Measurements from ENCODE around the gene ZNF554.

Gene ZNF554

DNA sequence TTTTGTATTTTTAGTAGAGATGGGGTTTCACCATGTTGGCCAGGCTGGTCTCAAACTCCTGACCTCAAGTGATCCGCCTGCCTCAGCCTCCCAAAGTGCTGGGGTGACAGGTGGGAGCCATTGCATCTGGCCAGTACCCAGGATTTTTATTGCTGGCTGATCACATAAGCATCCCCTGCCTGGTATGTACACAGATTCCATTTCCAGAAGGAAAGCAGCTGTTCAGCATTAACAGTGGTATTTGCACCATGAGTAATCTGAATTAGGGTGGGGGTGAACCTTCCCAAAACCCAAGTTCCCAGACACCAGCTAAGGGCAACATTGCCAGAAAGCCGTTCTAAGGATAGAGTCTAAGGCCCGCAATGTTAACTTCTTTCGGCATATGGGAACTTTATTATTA, 28.9 kb downstream of the ZNF554 start:
- Histone ChIP-seq H3K27me3 (ENCODE audit: control insufficient read depth in 1 of 2, insufficient read depth in 2 of 2, low read length in 2 of 2) (no peaks in the 10 kb centered on the region), H3K9ac (ENCODE audit: low read length) (no peak overlapping the region), H3K27ac (ENCODE audit: low read depth, low read length) (no peak overlapping the region), H3K4me3 (ENCODE audit: low read depth in 1 of 2, low read length in 2 of 2) (no peak overlapping the region), H3K4me1 (ENCODE audit: insufficient read depth, low read length) (no peaks in the 10 kb centered on the region), H3K36me3 (ENCODE audit: insufficient read depth, low read length) (peaks cover 33% of the 10 kb centered on the region), H3K9me3 (ENCODE audit: low read length) (peaks cover 45% of the 10 kb centered on the region)

- Histone ChIP-seq H3K36me3 (ENCODE audit: insufficient read depth, low read length) (peaks cover 41% of the 10 kb centered on the region), H3K27me3 (ENCODE audit: control insufficient read depth in 1 of 2, insufficient read depth in 2 of 2, low read length in 2 of 2) (no peaks in the 10 kb centered on the region), H3K9ac (ENCODE audit: low read length) (no peak overlapping the region), H3K27ac (ENCODE audit: low read depth, low read length) (no peak overlapping the region), H3K4me3 (ENCODE audit: low read depth in 1 of 2, low read length in 2 of 2) (peak overlapping the region in 1 of 2 donors; percentile 19), H3K4me1 (ENCODE audit: insufficient read depth, low read length) (no peaks in the 10 kb centered on the region), H3K9me3 (ENCODE audit: low read length) (peaks cover 60% of the 10 kb centered on the region)
These were observed 30.7 kb downstream of the ZNF554 start for GRCh38 chr19:2850256-2850925.

GRCh38 chr19:2852598-2852997, 32.9 kb downstream of the ZNF554 start:
- peak overlapping the region in 1 of 2 donors; percentile 30 for H3K4me3 ChIP-seq (ENCODE audit: low read depth in 1 of 2, low read length in 2 of 2)
- peaks cover 65% of the 10 kb centered on the region for H3K9me3 ChIP-seq (ENCODE audit: low read length)

GRCh38 chr19:2853015-2853606, 33.4 kb downstream of the ZNF554 start:
- Histone ChIP-seq H3K9me3 (ENCODE audit: low read length) (peaks cover 67% of the 10 kb centered on the region), H3K36me3 (ENCODE audit: insufficient read depth, low read length) (peaks cover 41% of the 10 kb centered on the region), H3K27me3 (ENCODE audit: control insufficient read depth in 1 of 2, insufficient read depth in 2 of 2, low read length in 2 of 2) (no peaks in the 10 kb centered on the region), H3K27ac (ENCODE audit: low read depth, low read length) (no peak overlapping the region), H3K4me1 (ENCODE audit: insufficient read depth, low read length) (no peaks in the 10 kb centered on the region), H3K4me3 (ENCODE audit: low read depth in 1 of 2, low read length in 2 of 2) (peak overlapping the region in 1 of 2 donors; percentile 30), H3K9ac (ENCODE audit: low read length) (no peak overlapping the region)

More at GRCh38 chr19:2852598-2852997, 32.9 kb downstream of the ZNF554 start:
- Histone ChIP-seq H3K9ac (ENCODE audit: low read length) (no peak overlapping the region), H3K27ac (ENCODE audit: low read depth, low read length) (no peak overlapping the region), H3K36me3 (ENCODE audit: insufficient read depth, low read length) (peaks cover 41% of the 10 kb centered on the region), H3K4me1 (ENCODE audit: insufficient read depth, low read length) (no peaks in the 10 kb centered on the region), H3K27me3 (ENCODE audit: control insufficient read depth in 1 of 2, insufficient read depth in 2 of 2, low read length in 2 of 2) (no peaks in the 10 kb centered on the region)

DNA sequence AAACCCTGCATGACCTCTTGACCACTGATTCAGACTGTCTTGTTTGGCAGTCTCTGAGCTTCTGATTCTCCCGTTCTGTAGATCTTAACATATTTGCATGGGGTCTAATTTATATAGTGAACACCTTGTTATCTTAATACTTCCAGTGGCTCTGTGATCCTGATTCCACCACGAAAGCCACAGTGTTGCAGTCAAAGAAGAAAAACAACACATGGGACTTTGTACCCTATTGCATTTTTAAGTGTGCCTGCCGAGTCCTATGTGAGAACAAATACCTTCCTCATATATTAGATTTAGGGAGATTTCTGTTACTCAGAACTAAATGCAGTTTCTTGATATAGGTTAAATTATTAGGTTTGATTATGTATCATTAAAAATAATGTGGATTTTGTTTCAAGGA, 35.2 kb downstream of the ZNF554 start:
- H3K36me3 ChIP-seq (ENCODE audit: insufficient read depth, low read length) = peaks cover 41% of the 10 kb centered on the region
- no peaks in the 10 kb centered on the region for H3K27me3 ChIP-seq (ENCODE audit: control insufficient read depth in 1 of 2, insufficient read depth in 2 of 2, low read length in 2 of 2)

DNA sequence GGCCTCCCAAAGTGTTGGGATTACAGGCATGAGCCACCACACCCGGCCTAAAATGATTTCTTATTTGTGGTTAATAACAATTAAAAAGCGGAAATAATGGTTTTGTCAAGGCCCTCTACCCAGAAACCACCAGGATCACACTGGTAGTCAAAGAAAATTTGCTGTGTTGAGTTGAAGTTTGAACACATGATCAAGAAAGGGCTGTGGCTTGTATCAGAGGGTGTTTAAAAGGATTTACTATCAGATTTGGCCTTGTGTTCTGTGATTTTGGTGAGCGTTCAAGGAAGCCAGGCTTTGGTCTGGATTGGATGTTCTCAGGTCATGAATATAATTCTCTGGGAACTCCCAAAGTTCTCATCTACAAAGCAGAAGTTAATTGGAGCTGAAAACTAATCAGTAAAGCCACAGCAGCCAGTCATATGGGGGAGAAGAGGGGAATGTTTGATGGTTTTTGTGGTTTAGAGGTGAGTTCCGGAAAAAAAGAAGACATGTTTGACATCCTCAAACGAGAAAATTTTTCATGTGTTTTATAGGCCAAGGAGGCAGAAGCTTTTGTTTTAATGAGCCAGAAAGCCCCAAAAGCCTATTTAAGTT, 36.9 kb downstream of the ZNF554 start:
- no peak overlapping the region for H3K9ac ChIP-seq (ENCODE audit: low read length)
- H3K27me3 ChIP-seq (ENCODE audit: control insufficient read depth in 1 of 2, insufficient read depth in 2 of 2, low read length in 2 of 2) = no peaks in the 10 kb centered on the region
- peaks cover 53% of the 10 kb centered on the region for H3K9me3 ChIP-seq (ENCODE audit: low read length)
- peaks cover 29% of the 10 kb centered on the region for H3K36me3 ChIP-seq (ENCODE audit: insufficient read depth, low read length)
- H3K4me1 ChIP-seq (ENCODE audit: insufficient read depth, low read length) = no peaks in the 10 kb centered on the region
- no peak overlapping the region for H3K4me3 ChIP-seq (ENCODE audit: low read depth in 1 of 2, low read length in 2 of 2)
- H3K27ac ChIP-seq (ENCODE audit: low read depth, low read length) = no peak overlapping the region

More for the DNA sequence above, 35.2 kb downstream of the ZNF554 start:
- H3K27ac ChIP-seq (ENCODE audit: low read depth, low read length) = no peak overlapping the region
- H3K4me1 ChIP-seq (ENCODE audit: insufficient read depth, low read length) = no peaks in the 10 kb centered on the region
- H3K9me3 ChIP-seq (ENCODE audit: low read length) = peaks cover 67% of the 10 kb centered on the region
- H3K4me3 ChIP-seq (ENCODE audit: low read depth in 1 of 2, low read length in 2 of 2) = no peak overlapping the region
- H3K9ac ChIP-seq (ENCODE audit: low read length) = no peak overlapping the region

DNA sequence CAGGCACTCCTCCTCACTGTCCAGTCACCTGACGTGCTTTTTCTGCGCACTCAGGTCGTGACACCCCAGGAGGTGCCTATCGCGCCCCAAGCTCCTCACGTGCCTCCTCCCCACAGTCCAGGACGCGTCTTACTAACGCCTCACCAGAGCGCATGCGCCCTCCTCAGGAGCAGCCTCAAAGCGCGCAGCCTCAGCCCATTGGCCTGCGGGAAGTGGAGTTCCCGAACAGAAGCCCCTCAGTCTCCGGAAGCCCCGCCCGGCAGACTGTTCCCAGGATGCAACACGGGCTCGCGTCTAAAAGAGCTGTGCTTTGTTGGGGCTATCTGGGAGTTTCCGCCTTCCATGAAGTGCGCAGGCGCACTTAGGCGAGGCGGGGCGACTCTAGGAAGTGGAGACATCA, 39.2 kb downstream of the ZNF554 start:
- H3K4me3 ChIP-seq (ENCODE audit: low read depth in 1 of 2, low read length in 2 of 2) = no peak overlapping the region
- H3K27me3 ChIP-seq (ENCODE audit: control insufficient read depth in 1 of 2, insufficient read depth in 2 of 2, low read length in 2 of 2) = no peaks in the 10 kb centered on the region
- H3K36me3 ChIP-seq (ENCODE audit: insufficient read depth, low read length) = peaks cover 6% of the 10 kb centered on the region
- no peak overlapping the region for H3K9ac ChIP-seq (ENCODE audit: low read length)
- H3K27ac ChIP-seq (ENCODE audit: low read depth, low read length) = no peak overlapping the region
- H3K4me1 ChIP-seq (ENCODE audit: insufficient read depth, low read length) = no peaks in the 10 kb centered on the region
- H3K9me3 ChIP-seq (ENCODE audit: low read length) = peaks cover 30% of the 10 kb centered on the region

DNA sequence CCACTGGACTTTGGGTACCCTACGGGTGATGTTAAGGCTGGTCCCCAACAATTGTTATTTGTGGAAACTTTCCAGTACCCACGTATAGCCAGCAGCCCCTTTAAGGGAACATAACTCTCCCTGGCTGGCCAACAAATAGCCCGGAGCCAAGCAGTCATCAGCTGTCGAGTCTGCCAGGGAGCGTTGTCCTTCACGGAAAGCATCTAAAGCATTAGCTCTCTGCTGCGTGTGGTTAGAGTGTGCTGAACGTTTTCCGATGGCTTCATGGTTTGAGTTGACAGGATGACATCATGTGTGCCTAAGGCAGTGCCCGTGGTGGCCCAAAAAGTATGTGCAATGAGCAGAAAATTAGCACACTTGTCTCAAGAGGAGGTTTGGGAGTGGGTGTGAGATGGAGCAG, 44.1 kb downstream of the ZNF554 start:
- Histone ChIP-seq H3K36me3 (ENCODE audit: insufficient read depth, low read length) (no peaks in the 10 kb centered on the region), H3K4me3 (ENCODE audit: low read depth in 1 of 2, low read length in 2 of 2) (no peak overlapping the region), H3K4me1 (ENCODE audit: insufficient read depth, low read length) (no peaks in the 10 kb centered on the region), H3K27ac (ENCODE audit: low read depth, low read length) (no peak overlapping the region), H3K27me3 (ENCODE audit: control insufficient read depth in 1 of 2, insufficient read depth in 2 of 2, low read length in 2 of 2) (no peaks in the 10 kb centered on the region), H3K9me3 (ENCODE audit: low read length) (peaks cover 4% of the 10 kb centered on the region), H3K9ac (ENCODE audit: low read length) (no peak overlapping the region)

GRCh38 chr19:2865334-2866100, 45.8 kb downstream of the ZNF554 start:
- no peaks in the 10 kb centered on the region for H3K9me3 ChIP-seq (ENCODE audit: low read length)
- H3K4me3 ChIP-seq (ENCODE audit: low read depth in 1 of 2, low read length in 2 of 2) = no peak overlapping the region
- H3K36me3 ChIP-seq (ENCODE audit: insufficient read depth, low read length) = no peaks in the 10 kb centered on the region
- H3K4me1 ChIP-seq (ENCODE audit: insufficient read depth, low read length) = no peaks in the 10 kb centered on the region
- no peak overlapping the region for H3K27ac ChIP-seq (ENCODE audit: low read depth, low read length)
- no peak overlapping the region for H3K9ac ChIP-seq (ENCODE audit: low read length)
- H3K27me3 ChIP-seq (ENCODE audit: control insufficient read depth in 1 of 2, insufficient read depth in 2 of 2, low read length in 2 of 2) = no peaks in the 10 kb centered on the region

GRCh38 chr19:2866495-2867024, 46.9 kb downstream of the ZNF554 start:
- Histone ChIP-seq H3K4me3 (ENCODE audit: low read depth in 1 of 2, low read length in 2 of 2) (no peak overlapping the region), H3K9ac (ENCODE audit: low read length) (no peak overlapping the region), H3K27ac (ENCODE audit: low read depth, low read length) (no peak overlapping the region), H3K36me3 (ENCODE audit: insufficient read depth, low read length) (no peaks in the 10 kb centered on the region), H3K27me3 (ENCODE audit: control insufficient read depth in 1 of 2, insufficient read depth in 2 of 2, low read length in 2 of 2) (no peaks in the 10 kb centered on the region), H3K9me3 (ENCODE audit: low read length) (no peaks in the 10 kb centered on the region), H3K4me1 (ENCODE audit: insufficient read depth, low read length) (no peaks in the 10 kb centered on the region)
